ENCODE results near the gene FUCA2.

- TF ChIP-seq, protein P1, sequence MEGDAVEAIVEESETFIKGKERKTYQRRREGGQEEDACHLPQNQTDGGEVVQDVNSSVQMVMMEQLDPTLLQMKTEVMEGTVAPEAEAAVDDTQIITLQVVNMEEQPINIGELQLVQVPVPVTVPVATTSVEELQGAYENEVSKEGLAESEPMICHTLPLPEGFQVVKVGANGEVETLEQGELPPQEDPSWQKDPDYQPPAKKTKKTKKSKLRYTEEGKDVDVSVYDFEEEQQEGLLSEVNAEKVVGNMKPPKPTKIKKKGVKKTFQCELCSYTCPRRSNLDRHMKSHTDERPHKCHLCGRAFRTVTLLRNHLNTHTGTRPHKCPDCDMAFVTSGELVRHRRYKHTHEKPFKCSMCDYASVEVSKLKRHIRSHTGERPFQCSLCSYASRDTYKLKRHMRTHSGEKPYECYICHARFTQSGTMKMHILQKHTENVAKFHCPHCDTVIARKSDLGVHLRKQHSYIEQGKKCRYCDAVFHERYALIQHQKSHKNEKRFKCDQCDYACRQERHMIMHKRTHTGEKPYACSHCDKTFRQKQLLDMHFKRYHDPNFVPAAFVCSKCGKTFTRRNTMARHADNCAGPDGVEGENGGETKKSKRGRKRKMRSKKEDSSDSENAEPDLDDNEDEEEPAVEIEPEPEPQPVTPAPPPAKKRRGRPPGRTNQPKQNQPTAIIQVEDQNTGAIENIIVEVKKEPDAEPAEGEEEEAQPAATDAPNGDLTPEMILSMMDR (IDR thresholded peaks at IDR 0.05): no peak
- TF ChIP-seq, protein P2, sequence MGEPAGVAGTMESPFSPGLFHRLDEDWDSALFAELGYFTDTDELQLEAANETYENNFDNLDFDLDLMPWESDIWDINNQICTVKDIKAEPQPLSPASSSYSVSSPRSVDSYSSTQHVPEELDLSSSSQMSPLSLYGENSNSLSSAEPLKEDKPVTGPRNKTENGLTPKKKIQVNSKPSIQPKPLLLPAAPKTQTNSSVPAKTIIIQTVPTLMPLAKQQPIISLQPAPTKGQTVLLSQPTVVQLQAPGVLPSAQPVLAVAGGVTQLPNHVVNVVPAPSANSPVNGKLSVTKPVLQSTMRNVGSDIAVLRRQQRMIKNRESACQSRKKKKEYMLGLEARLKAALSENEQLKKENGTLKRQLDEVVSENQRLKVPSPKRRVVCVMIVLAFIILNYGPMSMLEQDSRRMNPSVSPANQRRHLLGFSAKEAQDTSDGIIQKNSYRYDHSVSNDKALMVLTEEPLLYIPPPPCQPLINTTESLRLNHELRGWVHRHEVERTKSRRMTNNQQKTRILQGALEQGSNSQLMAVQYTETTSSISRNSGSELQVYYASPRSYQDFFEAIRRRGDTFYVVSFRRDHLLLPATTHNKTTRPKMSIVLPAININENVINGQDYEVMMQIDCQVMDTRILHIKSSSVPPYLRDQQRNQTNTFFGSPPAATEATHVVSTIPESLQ (CRISPR knock-in tag; IDR thresholded peaks at IDR 0.05): no peak
- TF ChIP-seq, protein P3, sequence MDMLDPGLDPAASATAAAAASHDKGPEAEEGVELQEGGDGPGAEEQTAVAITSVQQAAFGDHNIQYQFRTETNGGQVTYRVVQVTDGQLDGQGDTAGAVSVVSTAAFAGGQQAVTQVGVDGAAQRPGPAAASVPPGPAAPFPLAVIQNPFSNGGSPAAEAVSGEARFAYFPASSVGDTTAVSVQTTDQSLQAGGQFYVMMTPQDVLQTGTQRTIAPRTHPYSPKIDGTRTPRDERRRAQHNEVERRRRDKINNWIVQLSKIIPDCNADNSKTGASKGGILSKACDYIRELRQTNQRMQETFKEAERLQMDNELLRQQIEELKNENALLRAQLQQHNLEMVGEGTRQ (CRISPR knock-in tag; IDR thresholded peaks at IDR 0.05): no peak
These were observed 24.9 kb upstream of the FUCA2 start for GRCh38 chr6:143536461-143536865.

Data from WTC11 (cell line).